H9 (cell line): ENCODE measurements around the gene FNDC1. TPM values are rescaled to one million over a fixed set of nuclear protein-coding genes. Genes with fewer than 3 reads are reported as not detected.

Experiments
- DNase-seq: peaks from one replicate; pipeline ENCODE4 v3.0.0-alpha.2; 2017
- H2AFZ ChIP-seq: one replicate; pipeline ENCODE4 v1.6.1; 2013; ENCODE audit warnings: mild to moderate bottlenecking, low read length, control low read depth, moderate library complexity
- H2AK5ac ChIP-seq: 2 replicates; pipeline ENCODE4 v1.6.1; 2013; ENCODE audit warnings: low read length, control low read depth, mixed read lengths; ENCODE audit not compliant: insufficient read length
- H2BK120ac ChIP-seq: one replicate; pipeline ENCODE4 v1.6.1; 2013; ENCODE audit warnings: low read depth, mild to moderate bottlenecking, low read length, control low read depth, inconsistent platforms; ENCODE audit not compliant: poor library complexity, severe bottlenecking
- H2BK12ac ChIP-seq: 2 replicates; pipeline ENCODE4 v1.6.1; 2013; ENCODE audit warnings: low read length, control low read depth, mixed read lengths, low read depth; ENCODE audit not compliant: insufficient read length
- H2BK15ac ChIP-seq: 2 replicates; pipeline ENCODE4 v1.6.1; 2013; ENCODE audit warnings: low read depth, low read length, control low read depth
- H2BK20ac ChIP-seq: one replicate; pipeline ENCODE4 v1.6.1; 2013; ENCODE audit warnings: low read depth, mild to moderate bottlenecking, low read length, control low read depth, inconsistent platforms; ENCODE audit not compliant: poor library complexity, severe bottlenecking
- H2BK5ac ChIP-seq: 2 replicates; pipeline ENCODE4 v1.6.1; 2013; ENCODE audit warnings: low read length, control low read depth, mixed read lengths; ENCODE audit not compliant: insufficient read length
- H3K14ac ChIP-seq: 2 replicates; pipeline ENCODE4 v1.6.1; 2013; ENCODE audit warnings: low read length, control low read depth; ENCODE audit not compliant: insufficient read depth
- H3K18ac ChIP-seq: 2 replicates; pipeline ENCODE4 v1.6.1; 2013; ENCODE audit warnings: low read depth, mild to moderate bottlenecking, mixed read lengths, low read length, control low read depth; ENCODE audit not compliant: insufficient read length
- H3K23ac ChIP-seq: 2 replicates; pipeline ENCODE4 v1.6.1; 2013; ENCODE audit warnings: low read length, control low read depth, mixed read lengths, low read depth; ENCODE audit not compliant: insufficient read length
- H3K23me2 ChIP-seq: 2 replicates; pipeline ENCODE4 v1.6.1; 2013; ENCODE audit warnings: low read depth, mild to moderate bottlenecking, mixed read lengths, low read length, control low read depth; ENCODE audit not compliant: insufficient read length, poor library complexity, severe bottlenecking
- H3K27ac ChIP-seq: 2 replicates; pipeline ENCODE4 v1.5.1; 2013; ENCODE audit warnings: low read length, control low read depth, mixed read lengths, low read depth; ENCODE audit not compliant: insufficient read length
- H3K27me3 ChIP-seq: 2 replicates; pipeline ENCODE4 v1.6.1; 2013; ENCODE audit warnings: low read length, control low read depth, inconsistent platforms; ENCODE audit not compliant: insufficient read depth
- H3K4ac ChIP-seq: 2 replicates; pipeline ENCODE4 v1.6.1; 2013; ENCODE audit warnings: low read depth, mild to moderate bottlenecking, control low read depth, inconsistent platforms, low read length, moderate library complexity
- H3K4me1 ChIP-seq: 2 replicates; pipeline ENCODE4 v1.6.1; 2013; ENCODE audit warnings: low read length, control low read depth, inconsistent platforms; ENCODE audit not compliant: insufficient read depth
- H3K4me2 ChIP-seq: 2 replicates; pipeline ENCODE4 v1.6.1; 2013; ENCODE audit warnings: low read length, control low read depth, mixed read lengths; ENCODE audit not compliant: insufficient read length, insufficient read depth
- H3K56ac ChIP-seq: 2 replicates; pipeline ENCODE4 v1.6.1; 2013; ENCODE audit warnings: low read depth, mild to moderate bottlenecking, mixed read lengths, low read length, control low read depth; ENCODE audit not compliant: insufficient read length
- H3K79me1 ChIP-seq: 2 replicates; pipeline ENCODE4 v1.6.1; 2013; ENCODE audit warnings: low read depth, mild to moderate bottlenecking, moderate library complexity, low read length, control low read depth, inconsistent platforms; ENCODE audit not compliant: insufficient read depth, poor library complexity, severe bottlenecking
- H3K79me2 ChIP-seq: 2 replicates; pipeline ENCODE4 v1.6.1; 2013; ENCODE audit warnings: low read length, control low read depth, inconsistent platforms; ENCODE audit not compliant: insufficient read depth
- H3K9ac ChIP-seq: 2 replicates; pipeline ENCODE4 v1.6.1; 2013; ENCODE audit warnings: low read length, control low read depth, mixed read lengths; ENCODE audit not compliant: insufficient read length; ENCODE audit errors: extremely low read depth
- H3K9me3 ChIP-seq: one replicate; pipeline ENCODE4 v1.6.1; 2013; ENCODE audit warnings: low read depth, low read length, inconsistent platforms; ENCODE audit not compliant: control insufficient read depth
- H3T11ph ChIP-seq: one replicate; pipeline ENCODE4 v1.6.1; 2013; ENCODE audit warnings: mild to moderate bottlenecking, low read length, control low read depth, inconsistent platforms
- H4K20me1 ChIP-seq: one replicate; pipeline ENCODE4 v1.6.1; 2013; ENCODE audit not compliant: control insufficient read depth, insufficient read length, insufficient read depth
- H4K5ac ChIP-seq: 2 replicates; pipeline ENCODE4 v1.6.1; 2013; ENCODE audit warnings: low read depth, mild to moderate bottlenecking, mixed read lengths, low read length, control low read depth; ENCODE audit not compliant: insufficient read length
- H4K8ac ChIP-seq: replicated peaks from 2 replicates; pipeline ENCODE4 v1.6.1; 2013; ENCODE audit warnings: low read length, control low read depth, mixed read lengths, low read depth; ENCODE audit not compliant: insufficient read length
- H4K91ac ChIP-seq: 2 replicates; pipeline ENCODE4 v1.6.1; 2013; ENCODE audit warnings: low read depth, mild to moderate bottlenecking, moderate library complexity, mixed read lengths, low read length, control low read depth; ENCODE audit not compliant: insufficient read length
- H3K27ac Mint-ChIP-seq, 3 experiments: 2 replicates in 2 of 3; 3 replicates in 1 of 3; pipeline ENCODE4 v1.8.0; 2020 to 2021; ENCODE audit warnings: mixed read lengths in 3 of 3, mild to moderate bottlenecking in 1 of 3, moderate library complexity in 1 of 3
- H3K27me3 Mint-ChIP-seq: 2 replicates; pipeline ENCODE4 v1.8.0; 2021; ENCODE audit warnings: low read depth, mild to moderate bottlenecking, moderate library complexity, mixed read lengths
- H3K36me3 Mint-ChIP-seq, 3 experiments: 2 replicates in 2 of 3; 3 replicates in 1 of 3; pipeline ENCODE4 v1.8.0; 2020 to 2021; ENCODE audit warnings: low read depth in 3 of 3, mixed read lengths in 3 of 3; ENCODE audit not compliant: insufficient read depth in 1 of 3
- H3K4me1 Mint-ChIP-seq, 2 experiments: 2 replicates each; pipeline ENCODE4 v1.8.0; 2020; ENCODE audit warnings: mixed read lengths in 2 of 2
- H3K4me3 Mint-ChIP-seq, 2 experiments: 2 replicates in 1 of 2; 3 replicates in 1 of 2; pipeline ENCODE4 v1.8.0; 2020 to 2021; ENCODE audit warnings: mild to moderate bottlenecking in 2 of 2, mixed read lengths in 2 of 2, moderate library complexity in 1 of 2
- H3K9me3 Mint-ChIP-seq, 2 experiments: 2 replicates in 1 of 2; 3 replicates in 1 of 2; pipeline ENCODE4 v1.8.0; 2020; ENCODE audit warnings: mild to moderate bottlenecking in 2 of 2, mixed read lengths in 2 of 2, moderate library complexity in 1 of 2
- WGBS: extraction: QIAGEN DNeasy Blood & Tissue Kit; methylation state at CpG from one replicate; pipeline ENCODE4 v1.1.7; 2013; ENCODE audit warnings: missing lambda C conversion rate, low lambda C conversion rate, mixed read lengths; ENCODE audit not compliant: insufficient read length; ENCODE audit errors: extremely low coverage; 5-methylcytosine and 5-hydroxymethylcytosine counted together
- total RNA-seq: library from RNA; stranded (reverse); gene quantifications from 2 replicates; pipeline ENCODE4 v1.2.1, GENCODE V29; 2021
- TF ChIP-seq, protein P1 (sequence below): fragments of 200-600 bp; sonication (generic); conservative IDR thresholded peaks from 3 replicates; pipeline ENCODE4 v1.8.0; 2021; ENCODE audit warnings: antibody characterized with exemption, mild to moderate bottlenecking

The FNDC1 gene
- total RNA-seq, 1 experiment from 2014 or later, result 0.24 TPM

- no peak overlapping the region for H3K27ac ChIP-seq
- no peaks in the 10 kb centered on the region for H3K27me3 ChIP-seq
- Mint-ChIP-seq H3K27me3 (peaks cover 13% of the 10 kb centered on the region), H3K4me1 (no peaks in the 10 kb centered on the region), H3K36me3 (no peaks in the 10 kb centered on the region), H3K4me3 (no peak overlapping the region), H3K27ac (no peak overlapping the region), H3K9me3 (peaks cover 0 to 54% of the 10 kb centered on the region in 2 experiments; a peak in 2 of 5 replicates)
- H2BK15ac ChIP-seq, result no peak overlapping the region
- H3K79me2 ChIP-seq, result no peaks in the 10 kb centered on the region
- no peaks in the 10 kb centered on the region for H3K9me3 ChIP-seq
- no peak overlapping the region for H2BK5ac ChIP-seq
- no peak overlapping the region for H3T11ph ChIP-seq
- H3K4ac ChIP-seq, result no peak overlapping the region
- H3K4me2 ChIP-seq, result no peak overlapping the region
- H3K23ac ChIP-seq, result no peak overlapping the region
- H4K5ac ChIP-seq, result no peak overlapping the region
- no peak for DNase-seq
- no peak overlapping the region for H2AK5ac ChIP-seq
- H3K18ac ChIP-seq, result no peak overlapping the region
- no peak overlapping the region for H2BK20ac ChIP-seq
- no peaks in the 10 kb centered on the region for H4K20me1 ChIP-seq
- H3K4me1 ChIP-seq, result no peaks in the 10 kb centered on the region
- WGBS, result no CpG with 5 or more reads among the region's 7 CpGs
- no peak overlapping the region for H4K91ac ChIP-seq
- no peak overlapping the region for H3K14ac ChIP-seq
- no peak overlapping the region for H2BK120ac ChIP-seq
- no peak overlapping the region for H2AFZ ChIP-seq
- H3K23me2 ChIP-seq, result no peaks in the 10 kb centered on the region
- TF ChIP-seq, protein P1, sequence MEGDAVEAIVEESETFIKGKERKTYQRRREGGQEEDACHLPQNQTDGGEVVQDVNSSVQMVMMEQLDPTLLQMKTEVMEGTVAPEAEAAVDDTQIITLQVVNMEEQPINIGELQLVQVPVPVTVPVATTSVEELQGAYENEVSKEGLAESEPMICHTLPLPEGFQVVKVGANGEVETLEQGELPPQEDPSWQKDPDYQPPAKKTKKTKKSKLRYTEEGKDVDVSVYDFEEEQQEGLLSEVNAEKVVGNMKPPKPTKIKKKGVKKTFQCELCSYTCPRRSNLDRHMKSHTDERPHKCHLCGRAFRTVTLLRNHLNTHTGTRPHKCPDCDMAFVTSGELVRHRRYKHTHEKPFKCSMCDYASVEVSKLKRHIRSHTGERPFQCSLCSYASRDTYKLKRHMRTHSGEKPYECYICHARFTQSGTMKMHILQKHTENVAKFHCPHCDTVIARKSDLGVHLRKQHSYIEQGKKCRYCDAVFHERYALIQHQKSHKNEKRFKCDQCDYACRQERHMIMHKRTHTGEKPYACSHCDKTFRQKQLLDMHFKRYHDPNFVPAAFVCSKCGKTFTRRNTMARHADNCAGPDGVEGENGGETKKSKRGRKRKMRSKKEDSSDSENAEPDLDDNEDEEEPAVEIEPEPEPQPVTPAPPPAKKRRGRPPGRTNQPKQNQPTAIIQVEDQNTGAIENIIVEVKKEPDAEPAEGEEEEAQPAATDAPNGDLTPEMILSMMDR, result no peak
- no peak overlapping the region for H3K56ac ChIP-seq
- no peak overlapping the region for H2BK12ac ChIP-seq
- no peak overlapping the region for H4K8ac ChIP-seq
- H3K9ac ChIP-seq, result no peak overlapping the region
- no peaks in the 10 kb centered on the region for H3K79me1 ChIP-seq
Observed at GRCh38 chr6:159317430-159317829, 148.2 kb downstream of the FNDC1 start.
